HG03139 (cell line): Measurements from ENCODE around the gene REPS1.
"Not testable (repeated sequence)": the region's sequence is repeated elsewhere in the genome, so short reads cannot be mapped to it uniquely, and the experiment has no call there.

Experiments
- ATAC-seq: cut with Tn5 transposase; IDR thresholded peaks from one replicate; pipeline ENCODE4 v1.9.1; 2021; ENCODE audit not compliant: unreplicated experiment

The REPS1 gene

DNA sequence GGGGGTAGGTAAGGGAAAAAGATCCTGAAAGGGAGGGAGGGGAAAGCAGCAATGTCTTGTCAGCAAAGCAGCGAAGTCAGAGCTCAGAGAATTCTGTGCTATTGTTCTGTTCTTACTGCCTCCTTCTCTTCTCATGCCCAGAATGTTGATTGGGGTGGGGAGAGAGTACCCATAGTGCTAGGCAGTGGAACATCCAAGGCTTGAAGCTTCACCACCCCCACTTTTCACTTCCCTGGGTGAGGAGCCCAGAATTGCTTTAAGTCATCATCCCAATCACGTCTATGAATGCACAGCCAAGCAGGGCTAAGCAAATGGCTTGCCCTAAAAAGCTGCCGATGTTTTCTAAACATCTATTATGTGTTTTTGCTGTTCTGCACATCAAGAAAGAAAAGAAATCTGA, 16.5 kb downstream of the REPS1 start:
- ATAC-seq, result no peak

DNA sequence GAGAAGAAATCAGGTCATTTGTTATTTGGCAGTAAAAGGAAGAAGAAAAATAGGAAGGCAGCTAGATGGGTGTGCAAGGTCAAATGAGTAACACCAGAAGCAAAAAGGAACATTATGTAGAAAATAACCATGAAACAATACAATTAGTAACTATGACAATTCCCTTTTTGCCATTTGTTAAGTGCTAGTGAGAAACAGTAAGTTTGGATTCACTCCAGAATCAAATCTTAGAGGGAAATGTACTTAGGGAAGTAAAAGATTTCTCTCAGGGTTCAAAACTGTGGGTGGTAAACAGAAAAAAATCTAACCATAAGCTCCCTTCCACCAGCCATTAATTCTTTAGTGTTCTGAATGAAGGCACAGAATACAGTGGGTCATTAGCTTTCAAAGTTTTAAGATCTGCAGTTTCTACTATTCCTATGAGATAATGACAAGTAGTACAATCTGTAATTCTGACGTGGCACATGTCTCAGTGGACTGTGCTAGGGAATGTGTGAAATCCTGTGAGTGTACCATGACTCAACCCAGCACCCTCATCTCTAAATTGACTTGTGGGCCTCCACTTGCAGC, 17.1 kb downstream of the REPS1 start:
- peak; percentile 55 for ATAC-seq

DNA sequence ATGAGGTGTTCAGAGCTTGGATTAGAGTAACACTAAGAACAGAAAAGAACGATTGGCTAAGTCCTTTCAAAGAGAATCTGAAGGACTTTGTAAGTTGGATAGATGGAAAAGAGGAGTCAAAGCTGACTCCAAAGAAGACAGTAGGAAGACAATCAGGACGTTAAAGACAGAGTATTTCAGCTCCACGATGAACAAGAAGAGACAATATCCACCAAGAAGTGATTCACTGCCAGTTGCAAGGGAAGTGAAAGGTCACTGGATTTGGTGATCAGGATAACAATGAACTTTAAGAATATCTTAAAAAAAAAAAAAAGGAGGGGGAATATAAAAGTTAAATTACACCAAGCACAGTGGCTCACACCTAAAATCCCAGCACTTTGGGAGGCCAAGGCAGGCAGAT, 17.9 kb downstream of the REPS1 start:
- no peak for ATAC-seq

DNA sequence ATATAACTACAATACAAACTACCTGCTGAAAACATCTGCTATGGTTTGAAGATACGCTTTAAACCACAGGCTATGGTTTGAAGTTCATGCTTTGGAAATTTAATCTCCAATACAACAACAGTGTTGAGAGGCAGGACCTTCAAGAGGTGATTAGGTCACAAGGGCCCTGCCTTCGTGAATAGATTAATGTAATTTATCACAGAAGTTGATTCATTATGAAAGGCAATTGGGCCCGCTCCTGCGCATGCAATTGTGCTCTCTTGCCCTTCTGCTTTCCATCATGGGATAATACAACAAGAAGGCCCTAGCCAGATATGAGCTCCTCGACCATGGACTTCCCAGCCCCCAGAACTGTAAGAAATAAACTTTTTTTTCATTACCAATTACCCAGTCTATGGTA, 21.2 kb downstream of the REPS1 start:
- ATAC-seq, result no peak

DNA sequence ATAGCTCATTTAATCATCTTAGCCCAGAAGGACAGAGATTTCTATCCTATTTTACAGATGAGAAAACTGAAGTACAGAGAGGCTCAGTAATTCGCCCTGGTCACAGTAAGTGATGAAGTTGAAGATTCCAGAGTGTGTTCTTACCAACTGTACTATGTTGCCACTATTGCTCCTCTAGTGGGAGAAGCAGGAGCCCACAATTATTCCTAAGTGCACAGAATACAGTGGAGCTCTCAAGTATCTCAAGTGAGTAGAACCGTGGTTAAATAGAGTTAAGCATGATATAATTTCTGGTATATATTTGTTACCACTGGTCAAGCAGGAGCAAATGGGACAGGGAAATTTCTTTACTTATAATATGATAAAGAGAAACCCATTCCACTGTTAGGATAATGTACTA, 22.1 kb downstream of the REPS1 start:
- ATAC-seq, result no peak

DNA sequence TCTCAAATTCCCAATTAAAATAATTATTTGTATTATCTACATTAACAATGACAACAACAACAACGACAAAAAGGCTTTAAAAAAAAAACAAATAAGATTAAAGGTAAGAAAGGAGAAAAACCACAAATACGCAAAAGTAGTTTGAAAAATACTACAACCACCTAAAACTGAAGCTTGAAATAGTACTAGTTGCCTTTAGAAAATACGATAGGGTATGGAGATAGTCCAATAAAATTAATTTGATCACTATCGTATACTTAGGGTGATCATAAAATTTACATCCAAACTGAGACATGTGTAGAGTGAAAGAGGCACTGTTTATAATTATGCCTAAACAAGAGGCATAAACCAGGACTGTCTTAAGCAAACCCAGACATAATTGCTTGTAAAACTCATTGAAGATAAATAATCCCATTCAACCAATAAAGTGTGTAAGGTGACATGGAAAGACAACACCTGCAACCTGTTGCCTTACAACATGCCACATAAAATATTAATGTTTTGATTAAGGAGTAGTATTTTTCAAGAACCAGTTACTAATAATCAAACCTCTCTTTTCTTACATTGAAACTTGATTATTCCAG, 22.7 kb downstream of the REPS1 start:
- ATAC-seq, result no peak

DNA sequence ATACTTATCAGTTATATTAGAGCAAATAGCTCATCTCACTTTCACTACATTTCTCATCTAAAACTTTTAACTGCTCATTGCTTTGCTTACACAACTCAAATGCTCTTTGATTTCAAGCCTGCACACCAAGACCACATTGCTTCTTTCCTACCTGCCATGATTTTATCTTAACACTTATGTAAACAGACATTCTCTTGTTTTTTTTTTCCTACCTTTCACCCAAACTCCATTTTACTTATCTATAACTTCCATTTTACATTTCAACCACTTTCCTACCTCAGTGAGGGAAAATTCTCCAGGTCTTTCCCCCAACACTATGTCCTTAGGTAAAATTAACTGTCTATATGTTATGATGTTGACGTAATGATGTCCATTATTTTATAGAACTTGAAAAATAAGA, 24.0 kb downstream of the REPS1 start:
- no peak for ATAC-seq

DNA sequence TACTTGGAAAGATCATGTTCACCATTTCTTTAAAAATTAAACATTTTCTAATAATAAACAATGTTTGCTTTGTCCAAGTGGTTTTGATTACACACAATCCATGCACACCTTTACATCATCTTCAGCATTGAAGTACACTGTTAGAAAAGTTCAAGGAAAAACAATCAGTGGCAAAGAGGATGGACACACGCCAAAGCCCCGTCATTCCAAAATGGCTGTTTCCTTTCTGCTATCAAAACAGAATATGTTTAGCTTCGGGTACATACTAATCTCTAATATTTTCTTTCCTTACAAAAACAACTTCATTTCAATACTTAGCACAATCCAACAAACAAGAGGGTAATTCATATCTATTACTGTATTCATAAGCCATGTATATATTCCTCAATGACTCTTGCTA, 24.5 kb downstream of the REPS1 start:
- ATAC-seq, result no peak

DNA sequence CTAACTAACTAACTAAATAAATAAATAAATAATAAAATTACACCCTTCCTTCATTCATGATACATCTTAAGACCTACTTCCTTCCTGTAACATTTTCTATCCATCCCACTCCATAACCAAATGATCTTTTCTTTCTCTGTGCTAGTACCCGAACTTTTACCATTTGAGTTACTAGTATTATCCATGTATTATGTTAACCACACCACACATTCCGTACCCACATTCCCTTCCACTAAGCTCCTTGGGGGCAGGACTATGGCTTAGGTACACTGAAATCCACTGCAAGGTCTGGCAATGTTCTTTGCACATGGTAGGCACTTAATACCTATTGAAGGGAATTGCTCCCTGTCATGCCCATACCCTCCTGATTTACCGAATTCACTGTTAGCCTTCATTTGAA, 24.9 kb downstream of the REPS1 start:
- no peak for ATAC-seq

DNA sequence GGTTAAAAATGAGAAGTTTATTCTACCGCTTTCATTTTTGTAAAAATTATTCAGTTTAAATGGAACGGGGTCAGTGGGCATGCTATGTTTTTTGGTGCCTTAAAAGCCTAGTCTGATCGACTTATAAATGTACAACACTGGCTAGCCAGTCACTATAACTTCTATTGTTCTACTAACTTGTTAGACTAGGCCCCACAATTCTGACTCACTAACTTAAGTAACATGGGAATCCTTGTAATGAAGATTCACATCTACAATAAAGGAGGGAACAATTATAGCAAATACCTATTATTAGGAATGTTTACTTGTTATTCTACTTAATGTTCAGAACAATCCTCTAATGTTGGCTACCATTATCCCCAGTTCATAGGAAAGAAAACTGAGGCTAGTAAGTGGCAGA, 28.5 kb downstream of the REPS1 start:
- ATAC-seq, result no peak

DNA sequence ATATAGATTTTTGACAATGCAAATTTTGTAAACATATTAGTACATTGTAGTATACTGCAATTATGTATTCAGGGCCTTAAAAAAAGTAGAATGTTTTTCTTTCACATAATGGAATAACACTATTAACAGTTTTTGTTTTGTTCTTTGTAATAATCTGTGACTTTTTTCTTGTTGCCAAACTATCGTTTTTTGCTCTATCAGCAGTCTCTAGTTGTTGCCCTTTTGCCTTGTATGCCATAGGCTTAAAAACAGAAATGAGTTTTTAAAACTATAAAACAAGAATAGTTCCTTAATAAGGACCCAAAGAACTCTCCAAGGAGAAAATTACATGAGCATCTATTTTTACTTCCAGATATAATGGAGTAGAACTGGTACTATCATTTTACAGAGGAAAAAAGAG, 29.5 kb downstream of the REPS1 start:
- no peak for ATAC-seq

DNA sequence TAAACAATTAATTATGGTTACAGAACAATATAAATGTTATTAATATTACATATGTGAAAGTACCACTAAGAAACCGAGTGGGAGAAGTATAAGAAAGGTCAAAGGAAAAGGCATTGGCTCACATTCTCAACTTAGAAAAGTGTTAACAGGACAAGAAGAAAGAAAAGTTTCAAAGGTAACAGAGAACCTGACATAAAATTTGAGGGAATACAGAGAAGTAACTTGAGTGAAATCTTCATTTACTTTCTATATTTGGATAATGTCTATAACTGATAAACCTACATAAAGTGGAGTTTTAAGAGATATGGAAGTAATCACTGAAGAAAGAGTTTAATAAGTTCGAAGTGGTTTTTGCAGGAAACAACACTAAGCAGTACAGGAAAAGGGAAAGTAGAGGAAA, 30.1 kb downstream of the REPS1 start:
- ATAC-seq, result no peak

DNA sequence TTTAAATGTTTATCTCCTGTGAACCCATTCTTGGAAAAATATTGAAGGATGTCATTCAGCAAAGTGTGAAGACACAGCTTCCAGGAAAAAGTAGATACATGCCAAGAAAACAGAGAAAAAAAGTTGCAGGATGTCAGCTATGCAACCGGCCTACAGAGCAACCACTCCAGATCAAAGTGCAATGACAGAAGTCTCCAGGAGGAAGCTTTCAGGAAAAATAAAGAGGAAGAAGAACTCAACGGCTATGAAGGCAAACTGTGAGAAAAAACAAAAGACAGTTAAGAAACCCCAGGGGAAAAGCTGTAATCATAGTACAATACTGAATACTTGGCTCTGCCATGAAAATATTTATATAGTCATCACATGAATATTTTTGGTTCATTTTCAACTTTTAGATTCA, 30.6 kb downstream of the REPS1 start:
- no peak for ATAC-seq

DNA sequence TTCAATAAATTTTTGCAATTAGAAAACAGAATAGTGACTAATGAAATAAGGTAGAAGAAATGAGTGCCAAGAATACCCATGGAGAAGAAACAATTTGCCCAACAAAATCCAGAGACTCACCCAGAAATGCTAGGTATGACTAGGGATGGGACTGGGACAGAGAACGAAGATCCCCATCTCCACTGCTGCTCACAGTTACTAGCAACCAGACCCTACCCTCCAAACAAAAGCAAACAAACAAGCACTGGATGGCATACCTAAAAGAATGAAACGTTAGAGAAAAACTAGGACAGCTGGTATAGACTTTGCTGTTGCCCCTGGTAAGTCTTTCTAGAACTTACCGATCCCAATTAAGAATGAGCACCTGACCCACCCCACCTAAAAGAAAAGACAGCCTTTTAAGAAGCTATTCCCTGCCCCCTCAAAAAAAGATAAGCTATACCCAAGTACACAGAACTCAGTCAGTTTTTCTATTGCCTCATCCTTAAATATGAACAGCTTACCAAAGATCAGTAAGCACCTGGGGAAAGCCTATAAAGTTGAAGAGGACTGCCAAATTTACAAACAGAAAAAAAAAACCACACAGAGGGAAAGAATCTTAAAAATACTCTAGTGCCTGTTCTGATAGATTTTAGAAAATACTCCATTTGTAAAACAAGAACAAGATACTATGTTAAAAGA, 31.7 kb downstream of the REPS1 start:
- no peak for ATAC-seq

DNA sequence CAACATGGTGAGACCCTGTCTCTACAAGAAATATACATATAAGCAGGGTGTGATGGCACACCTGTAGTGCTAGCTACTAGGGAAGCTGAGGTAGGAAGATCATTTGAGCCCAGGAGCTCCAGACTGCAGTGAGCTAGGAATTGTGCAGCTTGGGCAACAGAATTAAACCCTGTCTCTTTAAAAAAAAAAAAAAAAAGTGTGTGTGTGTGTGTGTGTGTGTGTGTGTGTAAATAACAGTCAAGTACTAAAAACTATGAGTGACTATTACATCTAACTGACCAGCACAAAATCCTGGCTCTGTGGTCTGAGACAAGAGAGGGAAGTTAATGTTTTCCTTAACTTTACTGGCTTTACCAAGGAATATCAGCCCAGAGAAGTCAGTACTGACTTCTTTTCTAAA, 32.8 kb downstream of the REPS1 start:
- ATAC-seq, result no peak

DNA sequence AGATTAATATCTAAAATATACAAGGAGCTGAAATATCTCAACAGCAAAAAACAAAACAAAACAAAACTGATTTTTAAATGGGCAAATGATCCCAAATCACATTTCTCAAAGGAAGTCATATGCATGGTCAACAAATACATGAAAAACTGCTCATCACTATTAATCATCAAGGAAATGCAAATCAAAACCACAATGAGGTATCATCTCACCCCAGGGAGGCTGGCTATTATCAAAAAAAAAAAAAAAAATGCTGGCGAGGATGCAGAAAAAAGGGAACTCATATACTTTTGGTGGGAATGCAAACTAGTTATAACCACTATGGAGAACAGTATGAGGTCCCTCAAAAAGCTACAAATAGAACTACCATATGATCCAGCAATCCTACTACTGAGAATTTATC, 34.6 kb downstream of the REPS1 start:
- ATAC-seq, result no peak

DNA sequence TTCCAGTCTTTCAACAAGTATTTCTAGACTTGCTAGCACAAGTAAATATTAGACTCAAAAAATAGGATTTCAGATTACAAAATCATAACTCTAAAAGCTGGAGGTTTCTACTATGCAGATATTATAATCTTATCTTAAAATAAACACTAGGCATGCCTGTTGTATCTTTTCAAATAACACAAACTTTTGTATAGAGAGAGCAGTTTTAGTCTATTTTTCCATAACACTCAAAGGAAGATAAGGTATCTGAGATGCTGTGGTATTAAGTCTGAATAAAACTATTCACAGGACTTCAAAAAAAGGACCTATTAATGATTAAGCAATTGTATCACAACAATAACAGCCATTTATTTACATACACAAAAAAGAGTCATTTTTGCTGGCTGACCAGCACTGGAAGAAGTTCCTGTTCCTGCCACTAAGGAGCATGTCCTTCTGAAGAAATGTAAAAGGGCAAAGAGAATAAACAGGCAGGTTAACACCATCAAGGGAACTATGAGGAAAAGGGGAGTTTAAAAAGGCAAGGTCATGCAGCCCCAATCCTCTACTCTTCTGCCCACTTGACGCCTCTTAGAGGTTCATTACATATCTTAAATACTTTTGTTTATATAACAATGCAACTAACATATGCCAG, 39.4 kb downstream of the REPS1 start:
- ATAC-seq, result no peak

DNA sequence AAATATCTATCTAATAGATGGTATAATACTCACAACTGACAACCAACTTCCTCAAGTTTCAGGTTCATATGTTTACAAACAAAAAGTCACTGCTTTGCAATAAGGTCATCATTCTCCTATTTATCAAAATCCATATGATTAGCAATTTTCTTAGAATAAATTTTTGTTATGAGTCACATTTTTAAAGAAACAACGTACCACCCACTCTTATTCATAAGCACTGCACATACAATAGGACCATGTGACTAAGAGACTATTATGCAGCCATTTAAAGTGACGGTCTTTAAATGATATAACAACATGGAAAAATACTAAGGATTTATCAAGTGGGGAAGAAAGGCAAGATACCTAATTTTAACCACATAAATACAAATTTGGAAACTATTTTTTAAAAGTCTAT, 40.0 kb downstream of the REPS1 start:
- no peak for ATAC-seq

DNA sequence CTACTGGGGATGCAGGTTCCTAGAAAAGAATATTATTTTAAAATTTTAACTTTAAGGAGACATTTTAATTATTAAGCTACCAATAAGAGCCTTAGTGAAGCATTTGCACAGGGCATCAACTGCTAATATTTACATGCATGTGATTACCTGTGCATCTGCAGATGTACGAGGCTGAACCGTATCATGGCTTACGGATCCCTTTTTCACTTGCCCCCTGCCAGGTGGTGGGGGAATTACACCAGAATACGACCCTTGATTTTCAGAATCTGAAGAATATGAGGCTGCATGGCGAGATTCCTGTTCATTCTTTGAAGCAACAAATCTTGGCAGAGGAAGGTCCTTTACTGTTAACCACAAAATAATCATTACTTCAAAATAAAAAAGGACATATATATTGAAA, 42.7 kb downstream of the REPS1 start:
- ATAC-seq, result no peak

DNA sequence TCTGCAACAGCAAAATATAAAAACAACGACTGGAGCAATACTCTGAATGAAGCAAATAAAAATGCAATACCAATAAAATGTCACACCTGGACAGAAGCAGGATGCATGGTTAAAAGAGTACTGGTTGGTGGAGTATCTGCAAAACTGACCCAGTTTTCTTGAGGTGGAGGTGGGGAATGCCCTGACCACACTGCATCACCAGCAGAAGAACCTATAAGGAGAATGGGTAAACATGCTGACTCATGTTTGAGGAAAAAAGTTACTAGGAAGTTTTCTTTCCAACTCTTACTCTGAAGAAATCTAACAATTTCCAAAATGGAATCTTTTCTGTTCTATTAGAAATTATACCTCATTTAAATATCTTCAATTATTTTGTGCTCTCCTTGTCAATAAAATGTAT, 43.6 kb downstream of the REPS1 start:
- no peak for ATAC-seq

DNA sequence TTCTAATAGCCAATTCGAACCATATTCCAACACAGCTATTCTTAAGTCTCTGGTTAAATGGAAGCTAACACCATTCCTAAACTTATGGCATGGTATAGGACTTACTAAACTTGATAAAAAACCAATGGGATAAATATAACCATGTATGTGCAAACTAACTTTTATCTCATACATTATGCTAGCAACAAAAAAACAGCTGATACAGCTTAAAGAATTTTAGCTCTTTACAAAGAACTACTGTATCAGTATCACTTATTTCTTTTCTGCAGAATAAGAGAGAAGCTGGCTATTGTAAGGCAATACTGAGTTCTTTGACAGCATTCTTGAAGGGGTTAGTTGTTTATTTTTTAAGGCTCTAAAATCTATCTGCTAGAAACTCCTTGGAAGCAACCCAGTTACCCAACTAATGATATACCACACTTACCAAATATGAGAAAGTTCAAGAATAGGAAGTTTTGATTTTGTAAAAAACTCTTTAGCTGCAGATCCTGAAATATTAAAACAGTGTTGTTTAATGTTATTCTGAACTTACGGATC, 44.9 kb downstream of the REPS1 start:
- ATAC-seq, result no peak

DNA sequence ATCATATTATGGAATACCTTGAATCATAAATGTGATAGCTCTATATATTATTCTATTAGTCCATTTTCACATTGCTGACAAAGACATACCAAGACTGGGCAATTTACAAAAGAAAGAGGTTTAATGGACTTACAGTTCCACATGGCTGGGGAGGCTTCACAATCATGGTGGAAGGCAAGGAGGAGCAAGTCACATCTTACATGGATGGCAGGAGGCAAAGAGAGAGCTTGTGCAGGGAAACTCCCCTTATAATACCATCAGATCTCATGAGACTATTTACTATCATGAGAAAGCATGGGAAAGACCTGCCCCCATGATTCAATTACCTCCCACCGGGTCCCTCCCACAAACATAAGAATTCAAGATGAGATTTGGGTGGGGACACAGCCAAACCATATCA, 51.2 kb downstream of the REPS1 start:
- not testable (repeated sequence) for ATAC-seq
